Vagina (tissue), 2 donors: ENCODE measurements around the gene AICDA.

Source experiments
- CTCF ChIP-seq, 3 experiments: fragments of 450-650 bp in 2 of 3; fragments of 200-600 bp in 1 of 3; sonication (generic) in 1 of 3; IDR thresholded peaks; one replicate each; pipeline ENCODE4 v1.5.1; 2017 to 2019; ENCODE audit warnings: antibody characterized with exemption in 3 of 3, mild to moderate bottlenecking in 2 of 3, moderate library complexity in 2 of 3
- POLR2A ChIP-seq, 2 donors: fragments of 450-650 bp; IDR thresholded peaks; one replicate each; pipeline ENCODE4 v1.6.1; 2017; ENCODE audit warnings: antibody characterized with exemption in 2 of 2, mild to moderate bottlenecking in 2 of 2, moderate library complexity in 2 of 2
- POLR2AphosphoS5 ChIP-seq, 2 donors: sonication (generic); formaldehyde crosslinking; IDR thresholded peaks; one replicate each; pipeline ENCODE4 v1.9.0; 2017; ENCODE audit warnings: antibody characterized with exemption in 2 of 2, mild to moderate bottlenecking in 2 of 2, low read depth in 1 of 2; ENCODE audit not compliant: insufficient read depth in 1 of 2

- TF ChIP-seq POLR2AphosphoS5 (IDR thresholded peaks at IDR 0.05; ENCODE audit: insufficient read depth in 1 of 2, low read depth in 1 of 2) (no peak), POLR2A (IDR thresholded peaks at IDR 0.05) (no peak), CTCF (IDR thresholded peaks at IDR 0.05) (no peak)
These were observed 53.0 kb downstream of the AICDA start for GRCh38 chr12:8559676-8560075.
